DOHH2 (cell line): ENCODE measurements around the gene CADPS.

ENCODE experiments used
- CTCF ChIP-seq: fragments of 200-600 bp; sonication (generic); IDR thresholded peaks from one replicate; pipeline ENCODE4 v1.5.1; 2014; ENCODE audit warnings: antibody characterized with exemption, mild to moderate bottlenecking, low read depth, low read length; ENCODE audit not compliant: poor library complexity, severe bottlenecking
- EZH2phosphoT487 ChIP-seq: fragments of 200-600 bp; sonication (generic); IDR thresholded peaks from 2 replicates; pipeline ENCODE4 v1.6.1; 2017; ENCODE audit warnings: borderline replicate concordance, mild to moderate bottlenecking, antibody characterized with exemption, low read length, moderate library complexity, mixed read lengths

- TF ChIP-seq CTCF (no peak), EZH2phosphoT487 (no peak)
Observed at GRCh38 chr3:62732183-62732904, 142.9 kb downstream of the CADPS start.
